ENCODE results near the gene IL2RA. TPM values are rescaled to one million over a fixed set of nuclear protein-coding genes. Genes with fewer than 3 reads are reported as not detected.
"Not testable (repeated sequence)": the region's sequence is repeated elsewhere in the genome, so short reads cannot be mapped to it uniquely, and the experiment has no call there.

IL2RA gene
- total RNA-seq, result not detected in 2 replicates

- H3K4me3 ChIP-seq (ENCODE audit: low read depth, low read length), result no peak within 1 kb of the TSS
- TF ChIP-seq CTCF (conservative IDR thresholded peaks at IDR 0.05; ENCODE audit: low read depth, low read length), result no peak
- no peak for DNase-seq (ENCODE audit: low read depth)
These were observed at the start of gene IL2RA for GRCh38 chr10:6062101-6062771. Gene IL2RA, minus strand, starts transcription at chr10:6062367. Its CDS starts 216 bp downstream, at chr10:6062151.

DNA sequence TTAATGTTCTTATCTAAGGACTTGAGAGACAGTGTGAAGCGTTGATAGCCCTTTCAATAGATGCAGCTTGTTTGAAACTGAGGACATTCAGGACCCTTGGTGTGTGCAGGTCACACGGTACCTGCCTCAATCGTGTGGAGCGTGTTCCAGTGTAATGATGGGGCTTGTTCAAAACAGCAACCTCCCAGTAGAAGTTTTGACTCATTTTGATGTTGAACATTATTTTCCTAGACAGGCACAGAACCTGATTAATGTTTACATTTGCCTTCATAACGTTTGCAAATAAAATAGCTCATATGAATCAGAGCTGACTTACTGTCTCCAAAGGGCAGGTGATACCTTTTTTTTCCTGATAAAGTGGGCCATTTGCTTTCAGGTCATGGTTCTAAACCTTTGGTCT lies 48.0 kb upstream of the IL2RA start:
- no peak for DNase-seq (ENCODE audit: low read depth)
- H3K4me3 ChIP-seq (ENCODE audit: low read depth, low read length), result no peak overlapping the region
- no peak for TF ChIP-seq CTCF (conservative IDR thresholded peaks at IDR 0.05; ENCODE audit: low read depth, low read length)

DNA sequence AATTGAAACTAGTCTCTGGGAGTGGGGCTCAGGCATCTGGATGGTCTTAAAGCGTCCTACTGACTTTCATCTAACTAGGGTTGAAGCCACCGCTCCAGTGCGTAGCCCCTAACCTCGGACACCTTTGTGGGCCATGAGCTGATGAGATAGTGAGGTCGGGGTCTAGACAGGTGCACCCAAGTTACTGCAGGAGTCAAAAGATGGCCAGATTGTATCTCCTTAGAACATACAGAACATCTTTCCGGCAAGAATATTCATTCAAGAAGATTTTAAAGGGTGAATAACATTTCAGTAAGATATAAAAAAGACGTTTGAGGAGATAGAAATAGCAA lies 47.2 kb upstream of the IL2RA start:
- no peak for DNase-seq (ENCODE audit: low read depth)
- no peak for TF ChIP-seq CTCF (conservative IDR thresholded peaks at IDR 0.05; ENCODE audit: low read depth, low read length)
- no peak overlapping the region for H3K4me3 ChIP-seq (ENCODE audit: low read depth, low read length)

GRCh38 chr10:6108631-6109443 lies 46.7 kb upstream of the IL2RA start:
- H3K4me3 ChIP-seq (ENCODE audit: low read depth, low read length), result no peak overlapping the region
- DNase-seq (ENCODE audit: low read depth), result no peak
- TF ChIP-seq CTCF (conservative IDR thresholded peaks at IDR 0.05; ENCODE audit: low read depth, low read length), result peak; percentile 69

DNA sequence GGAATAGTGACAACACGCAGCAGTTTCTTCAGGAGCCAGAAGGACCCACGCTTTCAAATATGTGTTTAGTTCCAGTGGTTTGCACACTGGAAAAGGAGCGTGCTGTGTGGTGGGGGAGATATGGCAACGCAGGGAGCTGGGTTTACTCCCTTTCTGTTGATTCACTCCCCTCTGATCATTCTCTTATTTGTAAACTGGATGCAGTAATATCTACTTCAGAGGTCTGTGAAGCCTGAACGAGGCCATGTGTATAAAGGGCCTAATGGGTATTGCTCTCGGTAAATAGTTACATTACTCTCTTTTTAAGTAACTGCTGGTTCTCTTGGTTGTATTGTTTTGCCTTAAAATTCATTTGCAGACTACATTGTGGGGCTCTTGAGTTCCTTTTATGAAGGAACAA lies 45.9 kb upstream of the IL2RA start:
- TF ChIP-seq CTCF (conservative IDR thresholded peaks at IDR 0.05; ENCODE audit: low read depth, low read length), result no peak
- no peak for DNase-seq (ENCODE audit: low read depth)
- H3K4me3 ChIP-seq (ENCODE audit: low read depth, low read length), result no peak overlapping the region

GRCh38 chr10:6107616-6108015 lies 45.4 kb upstream of the IL2RA start:
- DNase-seq (ENCODE audit: low read depth); H3K4me3 ChIP-seq (ENCODE audit: low read depth, low read length): not testable (repeated sequence)

DNA sequence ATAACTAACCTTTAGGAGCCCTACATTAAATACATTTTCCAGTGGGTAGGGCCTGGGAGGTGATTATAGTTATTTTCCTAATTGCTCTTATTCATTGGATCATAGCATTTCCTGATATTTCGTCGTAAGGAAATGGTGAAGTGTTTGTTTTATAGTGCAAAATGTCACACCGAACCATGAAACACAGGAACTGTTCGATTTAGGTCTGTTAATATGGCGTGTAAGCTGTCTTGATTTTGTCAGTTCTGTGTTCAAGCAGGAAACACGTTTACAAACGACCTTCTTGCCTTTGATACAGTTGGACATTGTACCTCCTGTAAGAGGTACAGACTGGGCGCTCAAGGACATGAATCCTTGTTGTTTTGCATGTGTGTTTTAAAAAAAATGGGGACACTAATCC lies 41.4 kb upstream of the IL2RA start:
- DNase-seq (ENCODE audit: low read depth), result no peak
- TF ChIP-seq CTCF (conservative IDR thresholded peaks at IDR 0.05; ENCODE audit: low read depth, low read length), result no peak
- no peak overlapping the region for H3K4me3 ChIP-seq (ENCODE audit: low read depth, low read length)

Data from epithelial cell of proximal tubule (primary cell).